ENCODE measurements around the gene RFC2. TPM values are rescaled to one million over a fixed set of nuclear protein-coding genes. Genes with fewer than 3 reads are reported as not detected.

Gene RFC2
- total RNA-seq, 1 experiment from 2014 or later: 73.6 TPM

GRCh38 chr7:74253835-74254128 lies 417 bp downstream of the RFC2 start:
- Histone ChIP-seq H3K27ac (ENCODE audit: insufficient read length, low read depth, low read length) (no peak overlapping the region), H2BK5ac (ENCODE audit: insufficient read length, low read length) (no peak overlapping the region), H3K23me2 (ENCODE audit: insufficient read length, low read depth, low read length, poor library complexity, severe bottlenecking) (peaks cover 7% of the 10 kb centered on the region), H3K18ac (ENCODE audit: insufficient read length, low read depth, low read length) (peak overlapping the region; percentile 98), H3K9me3 (ENCODE audit: control insufficient read depth, low read depth, low read length) (no peaks in the 10 kb centered on the region), H3K79me1 (ENCODE audit: insufficient read depth, low read depth, low read length, poor library complexity, severe bottlenecking) (peaks cover 4% of the 10 kb centered on the region), H2BK15ac (ENCODE audit: low read depth, low read length) (no peak overlapping the region), H3K27me3 (ENCODE audit: insufficient read depth, low read length) (no peaks in the 10 kb centered on the region), H3K23ac (ENCODE audit: insufficient read length, low read depth, low read length) (no peak overlapping the region), H4K20me1 (ENCODE audit: control insufficient read depth, insufficient read depth, insufficient read length) (no peaks in the 10 kb centered on the region), H2BK120ac (ENCODE audit: low read depth, low read length, poor library complexity, severe bottlenecking) (no peak overlapping the region), H3K14ac (ENCODE audit: insufficient read depth, low read length) (peak overlapping the region; percentile 98), H2BK12ac (ENCODE audit: insufficient read length, low read depth, low read length) (no peak overlapping the region), H3K4me2 (ENCODE audit: insufficient read depth, insufficient read length, low read length) (peak overlapping the region; percentile 49), H3K9ac (ENCODE audit: extremely low read depth, insufficient read length, low read length) (peak overlapping the region; percentile 94), H3K4ac (ENCODE audit: low read depth, low read length) (no peak overlapping the region), H2AK5ac (ENCODE audit: insufficient read length, low read length) (no peak overlapping the region), H2BK20ac (ENCODE audit: low read depth, low read length, poor library complexity, severe bottlenecking) (no peak overlapping the region), H4K8ac (replicated peaks; ENCODE audit: insufficient read length, low read depth, low read length) (no peak overlapping the region), H3K56ac (ENCODE audit: insufficient read length, low read depth, low read length) (no peak overlapping the region), H2AFZ (ENCODE audit: low read length) (no peak overlapping the region), H3K79me2 (ENCODE audit: insufficient read depth, low read length) (peaks cover 5% of the 10 kb centered on the region; the same call in 1 of the 2 replicates), H3K4me1 (ENCODE audit: insufficient read depth, low read length) (no peaks in the 10 kb centered on the region; the same call in 1 of the 2 replicates), H4K5ac (ENCODE audit: insufficient read length, low read depth, low read length) (no peak overlapping the region), H4K91ac (ENCODE audit: insufficient read length, low read depth, low read length) (no peak overlapping the region), H3T11ph (ENCODE audit: low read length) (no peak overlapping the region)
- Mint-ChIP-seq H3K36me3 (ENCODE audit: insufficient read depth in 1 of 3, low read depth in 3 of 3) (peaks cover 26 to 38% (median 36%) of the 10 kb centered on the region in 3 experiments; a peak in 6 of 7 replicates), H3K4me3 (peak overlapping the region; percentile 95 to 99), H3K27me3 (ENCODE audit: low read depth) (no peaks in the 10 kb centered on the region), H3K9me3 (no peaks in the 10 kb centered on the region), H3K27ac (peak overlapping the region; percentile 84 to 100 (median 99); a peak in 6 of 7 replicates), H3K4me1 (peaks cover 0 to 15% of the 10 kb centered on the region in 2 experiments; a peak in 3 of 4 replicates)
- TF ChIP-seq CTCF (conservative IDR thresholded peaks at IDR 0.05): no peak
- no CpG with 5 or more reads among the region's 10 CpGs for WGBS (ENCODE audit: extremely low coverage, insufficient read length, low lambda C conversion rate)
- no peak for DNase-seq

Measured in H9 (cell line).